PC-9 (cell line): ENCODE measurements around the gene DNAJC5. TPM values are rescaled to one million over a fixed set of nuclear protein-coding genes. Genes with fewer than 3 reads are reported as not detected.

Experiments
- BruUV-seq: library from RNA; stranded (reverse); fragments of 400-500 nt; replicated peaks from 2 replicates; lab custom pipeline; 2021; lab: Mats Ljungman, UMichigan
- CTCF ChIA-PET: fragments of 300-600 bp; sonication (Branson Sonifier 250); formaldehyde crosslinking; loops from one replicate; lab custom pipeline; 2022; ENCODE audit warnings: antibody characterized with exemption; lab: Charles Lee
- POLR2A ChIA-PET: fragments of 300-600 bp; sonication (Branson Sonifier 250); formaldehyde crosslinking; loops from one replicate; lab custom pipeline; 2022; ENCODE audit warnings: antibody characterized with exemption; ENCODE audit not compliant: unreplicated experiment; lab: Charles Lee
- DNase-seq, 2 experiments: peaks; one replicate each; pipeline versions ENCODE4 v3.0.0 to v3.0.0-alpha.2; 2015 to 2022; ENCODE audit warnings: mixed read lengths in 1 of 2
- H2AFZ ChIP-seq: fragments of 200-600 bp; sonication (generic); 2 replicates; pipeline ENCODE4 v1.8.1; 2017; ENCODE audit warnings: antibody characterized with exemption
- H3F3A ChIP-seq: fragments of 200-600 bp; sonication (generic); 2 replicates; pipeline ENCODE4 v1.8.1; 2017; ENCODE audit warnings: antibody characterized with exemption, mild to moderate bottlenecking, low read depth; ENCODE audit not compliant: insufficient read depth
- H3K27ac ChIP-seq: fragments of 200-600 bp; sonication (generic); 2 replicates; pipeline ENCODE4 v1.6.1; 2016; ENCODE audit warnings: mixed run types
- H3K27me3 ChIP-seq: fragments of 200-600 bp; sonication (generic); 2 replicates; pipeline ENCODE4 v1.6.1; 2016; ENCODE audit warnings: low read depth, mixed run types; ENCODE audit not compliant: insufficient read depth
- H3K36me3 ChIP-seq: fragments of 200-600 bp; sonication (generic); 2 replicates; pipeline ENCODE4 v1.6.1; 2016; ENCODE audit warnings: low read depth, mixed run types
- H3K4me1 ChIP-seq: fragments of 200-600 bp; sonication (generic); replicated peaks from 2 replicates; pipeline ENCODE4 v1.6.1; 2016; ENCODE audit warnings: mixed run types; ENCODE audit not compliant: insufficient read depth
- H3K4me2 ChIP-seq: fragments of 200-600 bp; sonication (generic); 2 replicates; pipeline ENCODE4 v1.6.1; 2017; ENCODE audit warnings: mixed run types
- H3K4me3 ChIP-seq: fragments of 200-600 bp; sonication (generic); 2 replicates; pipeline ENCODE4 v1.6.1; 2016; ENCODE audit warnings: mixed run types
- H3K79me2 ChIP-seq: fragments of 200-600 bp; sonication (generic); 2 replicates; pipeline ENCODE4 v1.6.1; 2017; ENCODE audit warnings: low read depth, mixed run types
- H3K9me2 ChIP-seq: fragments of 200-600 bp; sonication (generic); 2 replicates; pipeline ENCODE4 v1.8.1; 2017; ENCODE audit warnings: mild to moderate bottlenecking; ENCODE audit not compliant: insufficient read depth
- H3K9me3 ChIP-seq: fragments of 200-600 bp; sonication (generic); 2 replicates; pipeline ENCODE4 v1.8.1; 2016; ENCODE audit warnings: low read depth; ENCODE audit not compliant: insufficient read depth
- H4K20me1 ChIP-seq: fragments of 200-600 bp; sonication (generic); 2 replicates; pipeline ENCODE4 v1.8.1; 2017; ENCODE audit not compliant: insufficient read depth
- EZH2 ChIP-seq: fragments of 200-600 bp; sonication (generic); IDR thresholded peaks from 2 replicates; pipeline ENCODE4 v1.8.0; 2017; ENCODE audit warnings: antibody characterized with exemption, low read depth
- intact Hi-C: fragments of 100-400 bp; cut with micrococcal nuclease; formaldehyde crosslinking; loops from one replicate; pipeline ENCODE4 v1.10.0; 2022; ENCODE audit not compliant: unreplicated experiment
- total RNA-seq: library from RNA; stranded (reverse); gene quantifications from 2 replicates; pipeline ENCODE4 v1.2.3, GENCODE V29; 2021
- TF ChIP-seq, protein P1 (sequence below): fragments of 200-600 bp; sonication (generic); conservative IDR thresholded peaks from 2 replicates; pipeline ENCODE4 v1.6.1; 2017; ENCODE audit warnings: mixed run types, antibody characterized with exemption, mild to moderate bottlenecking, moderate library complexity

DNAJC5 gene
- total RNA-seq, 1 experiment from 2014 or later, result 48.1 TPM

DNA sequence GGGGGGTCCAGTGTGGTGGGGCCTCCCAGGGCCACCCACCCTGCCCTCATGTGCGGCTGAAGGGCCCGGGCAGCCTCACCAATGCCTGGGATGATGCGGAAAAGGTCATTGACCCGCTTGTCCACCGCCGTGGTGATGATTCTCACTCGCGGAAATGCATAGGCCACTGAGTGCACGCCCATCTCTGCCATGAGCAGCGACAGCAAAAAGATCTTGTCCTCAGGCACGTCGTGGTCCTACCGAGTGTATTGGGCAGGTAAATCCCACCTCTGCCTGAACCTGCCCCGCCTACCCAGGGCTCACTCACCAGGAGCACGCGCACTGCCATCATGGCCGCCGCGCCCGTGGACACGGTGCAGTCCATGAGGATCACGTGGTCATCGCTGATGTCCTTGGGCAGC lies 45.1 kb downstream of the DNAJC5 start:
- peaks cover 48% of the 10 kb centered on the region for H3F3A ChIP-seq
- H3K36me3 ChIP-seq, result peaks cover 17% of the 10 kb centered on the region
- no peak overlapping the region for H3K4me3 ChIP-seq
- no peak overlapping the region for H3K27ac ChIP-seq
- intact Hi-C loops, result no loop called here
- ChIA-PET CTCF (interaction anchor here (0.5 kb wide), 1 partner anchor 34 kb away, joined by 5 read pairs; no protein-coding TSS in a partner anchor), POLR2A (no interaction called here)
- no peaks in the 10 kb centered on the region for H3K27me3 ChIP-seq
- no peaks in the 10 kb centered on the region for H3K4me1 ChIP-seq
- H4K20me1 ChIP-seq, result peaks cover 68% of the 10 kb centered on the region
- no peak overlapping the region for H2AFZ ChIP-seq
- no peaks in the 10 kb centered on the region for H3K9me3 ChIP-seq
- no peaks in the 10 kb centered on the region for H3K9me2 ChIP-seq
- TF ChIP-seq, protein P1, sequence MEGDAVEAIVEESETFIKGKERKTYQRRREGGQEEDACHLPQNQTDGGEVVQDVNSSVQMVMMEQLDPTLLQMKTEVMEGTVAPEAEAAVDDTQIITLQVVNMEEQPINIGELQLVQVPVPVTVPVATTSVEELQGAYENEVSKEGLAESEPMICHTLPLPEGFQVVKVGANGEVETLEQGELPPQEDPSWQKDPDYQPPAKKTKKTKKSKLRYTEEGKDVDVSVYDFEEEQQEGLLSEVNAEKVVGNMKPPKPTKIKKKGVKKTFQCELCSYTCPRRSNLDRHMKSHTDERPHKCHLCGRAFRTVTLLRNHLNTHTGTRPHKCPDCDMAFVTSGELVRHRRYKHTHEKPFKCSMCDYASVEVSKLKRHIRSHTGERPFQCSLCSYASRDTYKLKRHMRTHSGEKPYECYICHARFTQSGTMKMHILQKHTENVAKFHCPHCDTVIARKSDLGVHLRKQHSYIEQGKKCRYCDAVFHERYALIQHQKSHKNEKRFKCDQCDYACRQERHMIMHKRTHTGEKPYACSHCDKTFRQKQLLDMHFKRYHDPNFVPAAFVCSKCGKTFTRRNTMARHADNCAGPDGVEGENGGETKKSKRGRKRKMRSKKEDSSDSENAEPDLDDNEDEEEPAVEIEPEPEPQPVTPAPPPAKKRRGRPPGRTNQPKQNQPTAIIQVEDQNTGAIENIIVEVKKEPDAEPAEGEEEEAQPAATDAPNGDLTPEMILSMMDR, result no peak
- TF ChIP-seq EZH2, result no peak
- TSS peak; percentile 10 for BruUV-seq
- no peak overlapping the region for H3K4me2 ChIP-seq
- no peaks in the 10 kb centered on the region for H3K79me2 ChIP-seq
- DNase-seq, result no peak

DNA sequence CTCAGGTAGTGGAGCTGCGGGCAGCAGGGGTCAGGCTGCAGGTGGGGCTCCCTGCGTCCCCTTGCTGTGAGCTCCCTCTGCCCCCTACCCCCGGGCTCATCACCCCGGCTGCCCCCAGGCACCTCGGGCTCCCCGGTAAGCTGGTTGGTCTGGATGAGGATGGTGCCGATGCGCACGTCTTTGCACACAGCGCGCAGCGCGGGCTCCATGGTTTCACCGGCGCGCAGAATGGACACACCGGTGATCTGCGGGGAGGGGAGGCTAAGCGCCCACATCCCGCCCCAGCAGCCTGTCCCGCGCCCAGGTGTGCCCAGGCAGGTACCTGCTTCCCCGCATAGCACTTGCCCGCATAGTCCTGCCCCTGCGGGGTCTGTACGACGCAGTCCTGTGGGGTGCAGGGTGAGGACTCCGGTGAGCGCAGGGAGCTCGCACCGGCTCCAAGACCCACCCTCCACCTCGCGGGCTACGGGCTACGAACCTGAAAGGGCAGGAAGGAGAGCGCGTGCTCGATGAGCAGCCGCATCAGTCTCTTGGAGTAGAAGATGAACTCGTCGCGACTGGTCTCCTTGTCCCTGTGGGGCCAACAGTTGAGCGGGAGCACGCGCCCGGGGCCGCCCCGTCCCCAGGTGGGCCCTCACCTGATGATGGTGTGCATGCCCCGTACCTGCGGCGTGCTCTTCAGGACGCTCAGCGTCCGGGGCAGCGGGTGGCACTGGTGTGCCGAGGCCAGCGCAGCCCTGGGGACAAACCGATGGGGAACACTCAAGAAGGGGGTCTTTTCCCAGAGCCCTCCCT lies 45.7 kb downstream of the DNAJC5 start:
- H3K4me1 ChIP-seq, result no peaks in the 10 kb centered on the region
- ChIA-PET CTCF (interaction anchor here (0.5 kb wide), 1 partner anchor 33 kb away, joined by 5 read pairs; no protein-coding TSS in a partner anchor), POLR2A (no interaction called here)

DNA sequence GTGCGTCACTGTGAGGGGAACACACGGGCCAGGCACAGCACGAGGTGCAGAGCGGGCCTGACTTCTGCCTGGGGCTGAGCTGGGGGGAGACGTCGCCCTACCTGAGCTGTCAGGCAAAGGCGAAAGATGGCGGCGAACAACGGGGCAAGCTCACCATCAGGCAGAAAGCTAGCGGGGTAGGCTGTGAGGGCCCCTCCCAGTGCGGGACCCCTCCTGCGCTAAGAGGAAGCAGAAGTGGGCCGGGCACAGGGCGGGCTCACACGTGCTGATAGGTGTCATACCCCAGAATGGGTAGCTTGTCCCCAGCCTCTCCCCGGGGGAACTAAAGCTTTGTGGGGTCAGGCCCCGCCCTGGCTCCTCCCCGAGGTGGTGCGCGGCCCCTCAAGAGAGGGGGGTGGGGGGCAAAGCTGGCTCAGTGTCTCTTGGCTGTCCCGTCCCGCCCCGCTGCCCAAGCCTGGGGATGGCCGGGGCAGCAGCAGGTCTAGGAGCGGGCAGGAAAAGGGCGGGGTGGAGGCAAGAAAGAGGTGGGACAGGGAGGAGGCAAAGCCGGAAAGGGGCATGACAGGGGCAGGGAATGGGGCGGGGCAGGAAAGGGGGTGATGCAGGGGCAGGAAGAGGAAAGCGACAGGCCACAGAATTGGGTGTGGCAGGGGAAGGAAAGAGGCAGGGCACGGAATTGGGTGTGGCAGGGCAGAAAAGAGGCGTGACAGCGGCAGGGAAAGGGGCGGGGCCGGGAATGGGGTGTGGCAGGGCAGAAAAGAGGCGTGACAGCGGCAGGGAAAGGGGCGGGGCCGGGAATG lies 46.6 kb downstream of the DNAJC5 start:
- POLR2A ChIA-PET, result no interaction called here
- CTCF ChIA-PET, result no interaction called here

More for the DNA sequence above, 45.7 kb downstream of the DNAJC5 start:
- no TSS peak for BruUV-seq
- Histone ChIP-seq H3K4me2 (no peak overlapping the region), H4K20me1 (peaks cover 68% of the 10 kb centered on the region), H3K9me2 (no peaks in the 10 kb centered on the region), H3F3A (peaks cover 48% of the 10 kb centered on the region), H3K27ac (no peak overlapping the region), H3K36me3 (peaks cover 17% of the 10 kb centered on the region), H3K27me3 (no peaks in the 10 kb centered on the region), H3K79me2 (peaks cover under 1% of the 10 kb centered on the region; the same call in 1 of the 2 replicates), H2AFZ (no peak overlapping the region), H3K4me3 (no peak overlapping the region), H3K9me3 (no peaks in the 10 kb centered on the region)
- DNase-seq, result no peak
- intact Hi-C loops, result no loop called here
- TF ChIP-seq, protein P1, result no peak
- TF ChIP-seq EZH2, result no peak

More for the DNA sequence above, 46.6 kb downstream of the DNAJC5 start:
- Histone ChIP-seq H3F3A (peaks cover 42% of the 10 kb centered on the region), H3K27ac (peak overlapping the region; percentile 26; the same call in 1 of the 2 replicates), H4K20me1 (peaks cover 68% of the 10 kb centered on the region), H3K27me3 (no peaks in the 10 kb centered on the region), H3K4me2 (no peak overlapping the region), H3K9me2 (no peaks in the 10 kb centered on the region), H3K9me3 (no peaks in the 10 kb centered on the region), H3K36me3 (peaks cover 17% of the 10 kb centered on the region), H3K4me3 (no peak overlapping the region), H3K79me2 (peaks cover 9% of the 10 kb centered on the region), H3K4me1 (no peaks in the 10 kb centered on the region), H2AFZ (no peak overlapping the region)
- TF ChIP-seq EZH2, result no peak
- TF ChIP-seq, protein P1, result no peak
- BruUV-seq, result no TSS peak
- no peak for DNase-seq
- intact Hi-C loops, result no loop called here
